SU-DHL-6 (cell line): Measurements from ENCODE around the gene ATOH7.
"Not testable (repeated sequence)": the region's sequence is repeated elsewhere in the genome, so short reads cannot be mapped to it uniquely, and the experiment has no call there.

ENCODE experiments used
- H2AFZ ChIP-seq: fragments of 200-600 bp; sonication (generic); 2 replicates; pipeline ENCODE4 v1.6.1; 2014; ENCODE audit warnings: low read depth, mild to moderate bottlenecking, moderate library complexity, mixed read lengths, antibody characterized with exemption, low read length; ENCODE audit not compliant: severe bottlenecking
- H3F3A ChIP-seq: fragments of 200-600 bp; shearing (Covaris generic); 2 replicates; pipeline ENCODE4 v1.6.0; 2016; ENCODE audit warnings: antibody characterized with exemption, mild to moderate bottlenecking; ENCODE audit not compliant: insufficient read depth
- H3K27ac ChIP-seq: fragments of 200-600 bp; sonication (generic); 2 replicates; pipeline ENCODE4 v1.5.1; 2016; ENCODE audit warnings: low read depth, mild to moderate bottlenecking, low read length, moderate library complexity, mixed read lengths
- H3K27me3 ChIP-seq: fragments of 200-600 bp; sonication (generic), shearing (Covaris generic); 2 replicates; pipeline ENCODE4 v1.6.0; 2014; ENCODE audit warnings: mild to moderate bottlenecking, low read length
- H3K36me3 ChIP-seq: fragments of 200-600 bp; sonication (generic); 2 replicates; pipeline ENCODE4 v1.6.1; 2014; ENCODE audit warnings: mild to moderate bottlenecking, low read length, mixed read lengths
- H3K4me2 ChIP-seq: fragments of 300-600, 200-600 bp; shearing (Covaris generic), sonication (generic); 2 replicates; pipeline ENCODE4 v1.6.0; 2014; ENCODE audit warnings: low read length, low read depth, mild to moderate bottlenecking; ENCODE audit not compliant: poor library complexity, severe bottlenecking
- H3K4me3 ChIP-seq: fragments of 200-600 bp; sonication (generic); 2 replicates; pipeline ENCODE4 v1.5.1; 2014; ENCODE audit warnings: antibody characterized with exemption, low read length, mild to moderate bottlenecking, mixed read lengths; ENCODE audit not compliant: insufficient read depth, poor library complexity, severe bottlenecking
- H3K79me2 ChIP-seq: fragments of 200-600 bp; sonication (generic); 2 replicates; pipeline ENCODE4 v1.6.1; 2014; ENCODE audit warnings: mild to moderate bottlenecking, low read length, moderate library complexity; ENCODE audit not compliant: insufficient read depth
- H3K9ac ChIP-seq: fragments of 200-600 bp; sonication (generic); 2 replicates; pipeline ENCODE4 v1.7.0; 2014; ENCODE audit warnings: mild to moderate bottlenecking, low read length
- H3K9me2 ChIP-seq: fragments of 200-600 bp; sonication (generic); replicated peaks from 2 replicates; pipeline ENCODE4 v1.6.1; 2014; ENCODE audit warnings: low read length; ENCODE audit not compliant: insufficient read depth
- H3K9me3 ChIP-seq: fragments of 200-600 bp; sonication (generic); 2 replicates; pipeline ENCODE4 v1.6.1; 2014; ENCODE audit warnings: low read length, mixed read lengths; ENCODE audit not compliant: insufficient read depth
- H4K20me1 ChIP-seq: fragments of 200-600 bp; sonication (generic); 2 replicates; pipeline ENCODE4 v1.6.1; 2014; ENCODE audit warnings: low read depth, mild to moderate bottlenecking, antibody characterized with exemption, low read length, moderate library complexity, mixed read lengths
- EZH2phosphoT487 ChIP-seq: fragments of 200-600 bp; sonication (generic), shearing (Covaris generic); conservative IDR thresholded peaks from 2 replicates; pipeline ENCODE4 v1.6.1; 2018; ENCODE audit warnings: mild to moderate bottlenecking, antibody characterized with exemption, low read length, moderate library complexity, mixed read lengths
- TF ChIP-seq, protein P1 (sequence below): fragments of 200-600 bp; sonication (generic); IDR thresholded peaks from one replicate; pipeline ENCODE4 v1.5.1; 2017; ENCODE audit warnings: antibody characterized with exemption, mild to moderate bottlenecking, low read length, moderate library complexity; ENCODE audit not compliant: insufficient read depth, poor library complexity, severe bottlenecking

Gene ATOH7

DNA sequence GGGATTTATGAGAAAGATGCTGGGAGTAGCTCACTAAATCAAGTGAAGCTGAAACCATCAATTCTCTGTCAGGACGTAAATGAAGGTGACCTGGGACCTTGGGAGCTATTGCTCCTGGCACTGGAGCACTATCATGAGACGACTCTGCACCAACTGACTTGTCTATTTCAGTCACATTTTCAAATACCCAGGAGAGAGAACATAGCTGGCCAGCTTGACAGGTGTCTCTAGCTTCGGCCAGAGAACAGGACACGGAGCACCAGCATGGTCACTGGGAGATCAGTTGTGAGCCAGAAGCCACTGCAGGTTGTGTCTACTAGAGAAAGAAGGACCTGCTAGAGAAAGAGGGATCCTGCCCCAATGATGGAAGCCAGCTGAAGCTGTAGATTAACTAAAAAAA is 17.4 kb upstream of the ATOH7 start:
- H3K36me3 ChIP-seq = no peaks in the 10 kb centered on the region
- H4K20me1 ChIP-seq = no peaks in the 10 kb centered on the region
- no peak overlapping the region for H2AFZ ChIP-seq
- H3K9me2 ChIP-seq = no peaks in the 10 kb centered on the region
- H3K4me2 ChIP-seq = no peak overlapping the region
- no peaks in the 10 kb centered on the region for H3F3A ChIP-seq
- no peak overlapping the region for H3K9ac ChIP-seq
- no peaks in the 10 kb centered on the region for H3K27me3 ChIP-seq
- TF ChIP-seq, protein P1, sequence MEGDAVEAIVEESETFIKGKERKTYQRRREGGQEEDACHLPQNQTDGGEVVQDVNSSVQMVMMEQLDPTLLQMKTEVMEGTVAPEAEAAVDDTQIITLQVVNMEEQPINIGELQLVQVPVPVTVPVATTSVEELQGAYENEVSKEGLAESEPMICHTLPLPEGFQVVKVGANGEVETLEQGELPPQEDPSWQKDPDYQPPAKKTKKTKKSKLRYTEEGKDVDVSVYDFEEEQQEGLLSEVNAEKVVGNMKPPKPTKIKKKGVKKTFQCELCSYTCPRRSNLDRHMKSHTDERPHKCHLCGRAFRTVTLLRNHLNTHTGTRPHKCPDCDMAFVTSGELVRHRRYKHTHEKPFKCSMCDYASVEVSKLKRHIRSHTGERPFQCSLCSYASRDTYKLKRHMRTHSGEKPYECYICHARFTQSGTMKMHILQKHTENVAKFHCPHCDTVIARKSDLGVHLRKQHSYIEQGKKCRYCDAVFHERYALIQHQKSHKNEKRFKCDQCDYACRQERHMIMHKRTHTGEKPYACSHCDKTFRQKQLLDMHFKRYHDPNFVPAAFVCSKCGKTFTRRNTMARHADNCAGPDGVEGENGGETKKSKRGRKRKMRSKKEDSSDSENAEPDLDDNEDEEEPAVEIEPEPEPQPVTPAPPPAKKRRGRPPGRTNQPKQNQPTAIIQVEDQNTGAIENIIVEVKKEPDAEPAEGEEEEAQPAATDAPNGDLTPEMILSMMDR = no peak
- no peak for TF ChIP-seq EZH2phosphoT487
- H3K27ac ChIP-seq = no peak overlapping the region
- H3K4me3 ChIP-seq = no peak overlapping the region
- H3K79me2 ChIP-seq = no peaks in the 10 kb centered on the region
- H3K9me3 ChIP-seq = no peaks in the 10 kb centered on the region

DNA sequence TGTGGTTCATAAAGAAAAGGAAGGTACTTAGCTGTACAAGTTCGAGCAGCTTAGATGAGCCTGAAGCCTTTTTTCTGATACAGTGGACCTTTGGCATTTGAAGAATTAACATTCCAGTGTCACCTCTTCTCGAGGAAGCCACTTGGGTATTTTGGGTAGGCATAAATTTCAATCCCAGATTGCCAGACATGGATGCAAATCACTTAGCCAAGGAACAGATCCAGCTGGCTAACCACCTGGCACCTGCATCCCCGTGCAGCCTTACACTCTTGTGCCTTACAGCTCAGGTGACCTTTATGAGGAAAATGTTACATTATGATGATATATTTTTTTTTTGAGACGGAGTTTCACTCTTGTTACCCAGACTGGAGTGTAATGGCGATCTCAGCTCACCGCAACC is 16.0 kb upstream of the ATOH7 start:
- H3K36me3 ChIP-seq = no peaks in the 10 kb centered on the region
- no peaks in the 10 kb centered on the region for H3K27me3 ChIP-seq
- no peak overlapping the region for H3K4me3 ChIP-seq
- TF ChIP-seq EZH2phosphoT487 = no peak
- TF ChIP-seq, protein P1 = no peak
- no peak overlapping the region for H3K4me2 ChIP-seq
- H3K9me2 ChIP-seq = no peaks in the 10 kb centered on the region
- H3K27ac ChIP-seq = no peak overlapping the region
- H3K9me3 ChIP-seq = no peaks in the 10 kb centered on the region
- no peaks in the 10 kb centered on the region for H4K20me1 ChIP-seq
- H3K79me2 ChIP-seq = no peaks in the 10 kb centered on the region
- H2AFZ ChIP-seq = no peak overlapping the region
- no peak overlapping the region for H3K9ac ChIP-seq
- no peaks in the 10 kb centered on the region for H3F3A ChIP-seq

GRCh38 chr10:68246397-68246796 is 14.5 kb upstream of the ATOH7 start:
- H3K9ac ChIP-seq, H2AFZ ChIP-seq, H3K27me3 ChIP-seq, H3K9me3 ChIP-seq, H3K79me2 ChIP-seq, H3K27ac ChIP-seq, H3K4me3 ChIP-seq, H3K9me2 ChIP-seq, H3F3A ChIP-seq, H3K4me2 ChIP-seq, H4K20me1 ChIP-seq, H3K36me3 ChIP-seq: not testable (repeated sequence)

DNA sequence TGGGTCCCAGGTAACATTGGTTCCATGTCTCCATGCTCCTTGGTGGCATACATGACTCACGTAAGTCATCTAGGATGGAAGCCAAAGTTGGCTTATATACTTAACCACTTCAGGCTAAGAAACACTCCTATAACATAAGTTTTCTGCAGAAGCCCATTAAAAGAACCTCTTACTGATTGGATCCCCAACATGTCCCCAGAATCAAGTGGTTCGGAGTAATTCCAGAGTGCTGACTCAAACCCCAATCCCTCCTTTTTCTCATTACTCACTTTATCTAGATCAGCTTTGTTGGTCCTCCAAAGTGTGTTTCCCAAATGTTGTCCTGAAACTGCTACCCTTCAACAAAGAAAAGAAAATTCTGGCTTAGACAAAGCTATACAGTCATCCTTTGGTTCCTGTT is 10.1 kb upstream of the ATOH7 start:
- H3K9me3 ChIP-seq = no peaks in the 10 kb centered on the region
- no peak overlapping the region for H3K27ac ChIP-seq
- H3K4me3 ChIP-seq = no peak overlapping the region
- no peaks in the 10 kb centered on the region for H3K27me3 ChIP-seq
- no peaks in the 10 kb centered on the region for H4K20me1 ChIP-seq
- no peaks in the 10 kb centered on the region for H3K79me2 ChIP-seq
- no peak overlapping the region for H2AFZ ChIP-seq
- H3K9ac ChIP-seq = no peak overlapping the region
- H3K9me2 ChIP-seq = no peaks in the 10 kb centered on the region
- TF ChIP-seq, protein P1 = no peak
- no peak for TF ChIP-seq EZH2phosphoT487
- H3K36me3 ChIP-seq = no peaks in the 10 kb centered on the region
- H3K4me2 ChIP-seq = no peak overlapping the region
- H3F3A ChIP-seq = no peaks in the 10 kb centered on the region
